Measurements from ENCODE around the gene PLCG2.

Gene PLCG2

DNA sequence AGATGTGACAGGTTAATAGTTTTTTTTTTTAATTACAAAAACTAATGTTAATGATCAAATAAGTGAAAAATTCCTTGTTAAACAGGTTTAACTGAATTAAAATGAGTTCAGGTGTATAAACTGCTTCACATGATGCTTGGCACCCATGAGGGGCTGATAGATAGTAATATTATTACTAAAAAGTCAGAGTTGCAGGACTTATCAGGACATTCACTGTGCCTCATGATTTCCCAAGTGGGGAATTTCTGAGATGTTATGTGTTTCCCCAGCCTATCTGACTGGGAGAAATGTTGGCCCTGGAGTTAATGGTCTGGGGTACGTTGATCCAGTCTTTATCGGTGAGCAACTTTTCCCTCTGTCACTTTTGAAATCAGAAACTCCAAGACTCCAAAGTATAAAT is 102.1 kb downstream of the PLCG2 start:
- no peak for DNase-seq

DNA sequence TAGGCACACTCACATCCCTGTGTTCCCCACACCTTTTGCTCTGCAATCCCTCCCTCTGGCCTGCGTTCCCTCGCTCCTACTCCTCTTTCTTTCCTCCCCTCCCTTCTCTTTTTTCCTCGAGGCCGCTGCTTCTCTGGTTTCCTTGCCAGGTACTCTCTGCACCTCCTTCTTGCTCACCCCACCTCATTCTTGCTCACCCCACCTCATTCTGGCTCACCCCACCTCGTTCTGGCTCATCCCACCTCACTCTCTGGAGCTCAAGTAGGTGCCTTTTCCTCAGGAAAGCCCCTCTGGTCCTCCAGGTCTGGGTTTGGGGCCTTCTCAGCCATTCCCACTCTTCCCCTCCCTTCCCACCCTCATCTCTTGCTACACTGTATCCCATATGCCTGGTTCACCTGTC is 103.5 kb downstream of the PLCG2 start:
- no peak for DNase-seq

DNA sequence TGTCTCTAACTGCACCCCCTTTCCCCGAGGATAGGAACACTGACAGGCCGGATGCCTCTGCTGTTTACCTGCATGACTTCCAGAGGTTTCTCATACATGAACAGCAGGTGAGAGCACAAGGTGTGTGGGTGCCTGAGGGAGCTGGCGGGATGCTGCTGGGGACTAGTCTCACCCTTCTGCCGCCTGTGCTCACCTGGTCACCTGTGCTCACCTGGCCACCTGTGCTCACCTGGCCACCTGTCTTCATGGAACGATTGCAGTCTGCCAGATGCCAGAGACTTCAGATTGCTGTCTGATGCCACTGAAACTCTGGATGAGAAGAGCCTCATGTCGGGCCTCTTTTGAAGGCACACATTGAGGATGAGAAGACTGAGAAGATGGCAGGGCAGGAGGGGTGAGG is 104.1 kb downstream of the PLCG2 start:
- no peak for DNase-seq

DNA sequence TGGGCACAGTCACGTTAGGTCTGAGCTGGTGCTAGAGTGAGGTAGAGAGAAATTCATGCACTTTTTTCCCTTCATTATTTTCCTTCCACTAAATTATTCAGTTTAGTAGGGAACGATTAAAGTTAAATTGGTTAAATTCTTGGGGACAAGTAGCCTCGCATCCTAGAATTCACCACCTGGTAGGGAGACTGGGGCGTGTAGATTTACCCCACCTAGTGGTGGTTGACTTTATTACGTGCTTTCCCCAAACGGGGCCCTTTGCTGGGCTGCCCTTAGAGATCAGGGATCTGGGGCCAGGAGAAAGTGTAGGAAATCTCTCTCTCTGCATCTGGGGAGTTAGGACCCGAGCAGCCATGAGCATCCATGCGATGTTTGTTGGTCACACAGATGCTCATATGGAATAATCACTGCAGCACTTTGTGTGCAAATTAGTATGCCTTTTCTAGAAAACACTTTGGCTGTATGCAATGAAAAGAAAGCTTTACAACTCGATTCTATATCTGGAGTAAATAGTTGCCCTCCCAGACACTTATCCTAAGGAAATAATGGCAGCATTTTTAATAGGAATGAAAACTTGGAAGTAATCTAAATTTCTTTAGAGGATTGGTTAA is 107.0 kb downstream of the PLCG2 start:
- DNase-seq = no peak

GRCh38 chr16:81888520-81889394 is 109.7 kb downstream of the PLCG2 start:
- no peak for DNase-seq

GRCh38 chr16:81891736-81892364 is 112.8 kb downstream of the PLCG2 start:
- DNase-seq = no peak

DNA sequence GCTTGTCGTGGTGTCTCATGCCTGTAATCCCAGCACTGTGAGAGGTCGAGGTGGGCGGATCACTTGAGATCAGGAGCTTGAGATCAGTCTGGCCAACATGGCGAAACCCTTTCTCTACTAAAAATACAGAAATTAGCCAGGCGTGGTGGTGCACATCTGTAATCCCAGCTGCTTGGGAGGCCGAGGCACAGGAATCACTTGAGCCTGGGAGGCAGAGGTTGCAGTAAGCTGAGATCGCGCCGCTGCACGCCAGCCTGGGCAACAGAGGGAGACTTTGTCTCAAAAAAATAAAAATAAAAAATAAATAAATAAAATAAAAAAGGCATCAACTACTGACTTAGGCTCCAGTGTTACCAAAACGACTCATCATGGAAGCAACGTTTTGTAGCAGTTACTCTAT is 115.5 kb downstream of the PLCG2 start:
- DNase-seq = no peak

- no peak for DNase-seq
These were observed 117.8 kb downstream of the PLCG2 start for GRCh38 chr16:81896902-81897301.

DNA sequence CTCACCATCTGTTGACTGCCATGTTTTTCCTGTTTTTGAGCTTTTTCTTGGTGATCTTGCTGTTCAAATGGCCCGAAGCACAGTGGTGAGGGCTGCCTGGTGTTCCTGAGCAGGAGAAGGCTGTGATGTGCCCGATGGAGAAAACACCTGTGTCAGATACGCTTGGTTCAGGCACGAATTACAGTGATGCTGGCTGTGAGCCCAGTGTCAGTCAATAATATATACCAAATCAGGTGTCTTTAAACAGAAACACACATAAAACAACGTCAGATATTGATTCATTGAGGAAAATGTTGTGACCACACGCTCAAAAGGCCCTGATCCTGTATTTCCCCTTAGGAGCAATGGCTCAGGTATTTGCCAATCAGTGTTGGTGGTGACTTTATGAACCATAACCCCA is 120.5 kb downstream of the PLCG2 start:
- DNase-seq = no peak

DNA sequence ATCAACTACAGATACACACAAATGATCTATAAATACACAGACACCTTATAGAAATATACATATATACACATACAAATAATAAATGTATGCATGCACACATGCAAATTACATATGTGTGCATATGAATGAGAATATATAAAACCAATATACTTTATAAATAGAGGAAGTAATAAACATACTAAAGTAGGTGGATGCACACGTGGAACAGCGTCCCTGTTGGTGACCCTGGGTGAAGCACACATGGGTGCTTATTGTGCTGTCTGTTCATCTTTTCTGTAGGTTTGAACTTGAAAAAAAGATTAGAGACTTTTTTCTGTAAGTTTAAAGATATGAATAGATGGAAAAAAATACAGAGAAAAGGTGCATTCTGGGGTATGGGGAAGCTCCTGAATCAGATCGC is 120.9 kb downstream of the PLCG2 start:
- DNase-seq = no peak

GRCh38 chr16:81900456-81900855 is 121.4 kb downstream of the PLCG2 start:
- DNase-seq = no peak

DNA sequence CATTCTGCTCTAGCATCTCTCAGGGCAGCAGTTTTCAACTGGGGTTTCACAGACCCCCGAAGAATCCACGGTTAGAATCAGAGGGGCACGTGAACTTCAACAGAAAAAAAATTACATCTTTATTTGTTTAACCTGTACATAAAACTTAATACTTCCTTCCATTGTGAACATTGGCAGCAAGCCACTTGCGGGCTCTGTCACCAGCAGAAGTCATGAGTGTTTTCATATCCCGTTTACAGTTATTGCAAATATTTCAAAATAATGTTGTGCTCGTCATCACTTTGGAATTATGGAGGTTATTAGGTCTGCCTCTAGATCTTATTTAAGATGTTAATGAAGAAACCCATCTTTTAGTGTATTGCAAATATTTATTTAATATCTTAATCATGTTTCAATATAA is 122.4 kb downstream of the PLCG2 start:
- no peak for DNase-seq

GRCh38 chr16:81902025-81902424 is 122.9 kb downstream of the PLCG2 start:
- DNase-seq = no peak

- DNase-seq = no peak
These were observed 125.2 kb downstream of the PLCG2 start for GRCh38 chr16:81904320-81904719.

GRCh38 chr16:81905277-81905676 is 126.2 kb downstream of the PLCG2 start:
- no peak for DNase-seq

DNA sequence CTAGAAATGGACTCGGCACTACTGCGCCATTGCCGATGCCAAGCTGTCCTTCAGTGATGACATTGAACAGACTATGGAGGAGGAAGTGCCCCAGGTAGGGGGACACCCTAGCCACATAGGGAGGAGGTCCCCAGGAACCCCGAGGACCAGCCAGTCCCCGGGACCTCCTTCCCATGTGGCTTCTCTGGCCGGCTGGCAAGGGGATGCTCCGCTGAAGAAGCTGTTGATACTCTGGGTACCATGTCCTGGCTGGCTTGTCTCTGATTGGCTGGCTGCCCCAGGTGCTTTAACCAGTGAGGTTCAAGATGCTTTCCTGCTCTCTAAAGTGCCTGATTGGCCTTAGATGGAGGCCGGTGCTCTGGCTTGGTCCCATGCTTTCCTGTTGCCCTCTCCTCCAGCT is 128.6 kb downstream of the PLCG2 start:
- DNase-seq = no peak

DNA sequence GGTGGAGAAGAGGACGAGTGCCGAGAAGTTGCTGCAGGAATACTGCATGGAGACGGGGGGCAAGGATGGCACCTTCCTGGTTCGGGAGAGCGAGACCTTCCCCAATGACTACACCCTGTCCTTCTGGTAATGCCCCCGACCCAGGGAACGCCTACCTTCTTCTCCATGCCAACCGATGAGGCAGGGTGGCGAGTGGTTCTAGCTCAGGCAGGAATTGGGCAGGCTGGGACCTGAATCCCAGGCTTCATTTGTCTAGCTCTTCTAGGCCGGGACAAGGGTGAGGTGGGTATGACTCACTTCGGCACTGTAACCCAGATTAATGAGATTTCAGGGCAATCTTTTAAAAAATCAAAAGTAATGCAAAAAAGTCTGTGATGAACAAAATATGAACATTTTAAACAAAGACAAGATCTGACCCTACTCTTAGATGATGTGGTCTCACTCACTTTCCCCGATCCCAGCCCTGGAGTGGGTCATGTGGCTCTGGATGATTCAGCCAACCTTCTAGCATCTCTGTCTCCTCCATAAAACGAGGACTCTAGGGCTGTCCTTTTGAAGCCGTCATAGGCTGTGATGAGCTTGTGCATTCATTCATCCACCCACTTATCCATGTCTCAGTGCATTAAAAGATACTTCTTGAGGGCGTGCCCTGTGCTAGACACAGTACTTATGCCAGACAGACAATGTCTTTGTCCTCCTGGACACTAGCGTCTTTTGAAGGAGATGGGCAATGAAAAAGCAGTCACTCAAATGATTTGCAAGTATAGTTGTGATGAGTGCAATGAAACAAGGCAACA is 129.6 kb downstream of the PLCG2 start:
- DNase-seq = no peak

GRCh38 chr16:81910366-81910885 is 131.3 kb downstream of the PLCG2 start:
- DNase-seq = no peak

GRCh38 chr16:81912395-81912794 is 133.3 kb downstream of the PLCG2 start:
- DNase-seq = no peak

- no peak for DNase-seq
These were observed 134.1 kb downstream of the PLCG2 start for GRCh38 chr16:81913222-81913621.

DNA sequence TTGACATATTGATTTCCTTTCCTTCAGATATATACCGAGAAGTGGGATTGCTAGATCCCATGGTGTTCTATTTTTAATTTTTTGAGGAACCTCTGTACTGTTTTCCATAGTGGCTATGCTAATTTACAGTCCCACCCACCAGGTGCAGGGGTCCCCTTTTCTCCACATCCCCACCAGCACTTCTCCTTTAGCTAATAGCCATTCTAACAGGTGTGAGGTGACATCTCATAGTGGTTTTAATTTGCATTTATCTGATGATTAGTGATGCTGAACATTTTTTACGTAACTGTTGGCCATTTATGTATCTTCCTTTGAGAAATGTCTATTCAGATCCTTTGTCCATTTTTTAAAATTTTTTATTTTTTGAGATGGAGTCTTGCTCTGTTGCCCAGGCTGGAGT is 138.3 kb downstream of the PLCG2 start:
- DNase-seq = no peak

DNA sequence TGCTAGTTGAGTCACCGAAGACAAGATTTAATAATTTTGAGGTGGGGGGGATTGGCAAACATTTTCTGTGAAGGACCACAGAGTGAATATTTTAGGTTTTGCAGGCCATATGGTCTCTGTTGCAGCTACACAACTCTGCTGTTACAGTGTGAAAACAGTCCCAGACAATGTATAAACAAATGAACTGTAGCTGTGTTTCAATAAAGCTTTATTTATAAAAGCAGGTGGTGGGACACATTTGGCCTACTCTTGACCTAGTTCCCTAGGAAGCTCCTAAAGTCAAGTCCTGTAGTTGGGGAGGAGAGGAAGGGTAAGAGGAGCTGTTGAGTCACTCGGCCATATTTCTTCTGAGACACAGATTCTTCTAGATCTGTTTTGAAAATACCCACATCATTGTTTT is 139.8 kb downstream of the PLCG2 start:
- DNase-seq = no peak

- no peak for DNase-seq
These were observed 141.4 kb downstream of the PLCG2 start for GRCh38 chr16:81920498-81920897.
